ENCODE data around the gene KIF2A. TPM values are rescaled to one million over a fixed set of nuclear protein-coding genes. Genes with fewer than 3 reads are reported as not detected.

KIF2A gene
- total and polyA plus RNA-seq, 4 donors = 3.5 to 64.3 (median 20.3) TPM

GRCh38 chr5:62371409-62371808 is 65.4 kb downstream of the KIF2A start:
- no peaks in the 10 kb centered on the region for H3K27me3 ChIP-seq (ENCODE audit: control insufficient read depth in 3 of 3, insufficient read depth in 3 of 3, low read length in 2 of 3)
- H3K36me3 ChIP-seq (ENCODE audit: control insufficient read depth in 4 of 4, insufficient read depth in 4 of 4, low read length in 4 of 4) = peaks cover 2 to 24% (median 10%) of the 10 kb centered on the region in 4 donors

DNA sequence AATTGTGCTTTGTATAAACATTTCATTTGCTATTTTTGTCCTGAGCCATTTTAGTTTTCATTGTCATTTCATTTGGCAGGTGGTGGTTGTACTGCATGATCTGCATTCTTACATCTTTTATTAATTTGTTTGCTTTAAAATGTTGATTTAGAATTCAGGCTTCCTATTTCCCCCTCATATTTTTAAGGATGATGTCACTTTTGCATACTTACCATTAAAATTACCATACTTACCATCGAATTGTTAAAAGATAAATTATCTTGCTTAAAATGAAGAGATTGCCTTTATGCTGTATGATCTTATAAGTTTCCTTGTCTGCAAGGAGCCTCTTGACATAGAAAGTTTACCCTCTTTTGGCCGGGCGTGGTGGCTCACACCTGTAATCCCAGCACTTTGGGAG is 66.6 kb downstream of the KIF2A start:
- Histone ChIP-seq H3K9ac (ENCODE audit: insufficient read depth in 1 of 2, low read length in 2 of 2) (no peak overlapping the region), H3K4me3 (no peak overlapping the region), H3K9me3 (ENCODE audit: control insufficient read depth in 4 of 4, insufficient read depth in 3 of 4, low read length in 3 of 4) (no peaks in the 10 kb centered on the region), H3K4me1 (ENCODE audit: control insufficient read depth in 5 of 5, insufficient read depth in 5 of 5, low read length in 5 of 5) (no peaks in the 10 kb centered on the region), H3K36me3 (ENCODE audit: control insufficient read depth in 4 of 4, insufficient read depth in 4 of 4, low read length in 4 of 4) (peaks cover 2 to 27% (median 12%) of the 10 kb centered on the region in 4 donors), H3K27me3 (ENCODE audit: control insufficient read depth in 3 of 3, insufficient read depth in 3 of 3, low read length in 2 of 3) (no peaks in the 10 kb centered on the region), H3K27ac (ENCODE audit: low read depth in 1 of 2, low read length in 1 of 2) (no peak overlapping the region)
- WGBS, 2 donors = 97 to 99% methylated on average over 3 of the region's 3 CpGs
- ATAC-seq (ENCODE audit: insufficient read depth, low FRiP score) (no peak), DNase-seq (no peak)
- TF ChIP-seq CTCF (IDR thresholded peaks at IDR 0.05; ENCODE audit: control extremely low read depth, extremely low read depth) = no peak

More at GRCh38 chr5:62371409-62371808, 65.4 kb downstream of the KIF2A start:
- no peak for TF ChIP-seq CTCF (IDR thresholded peaks at IDR 0.05; ENCODE audit: control extremely low read depth, extremely low read depth)
- H3K4me3 ChIP-seq = no peak overlapping the region
- H3K9me3 ChIP-seq (ENCODE audit: control insufficient read depth in 4 of 4, insufficient read depth in 3 of 4, low read length in 3 of 4) = no peaks in the 10 kb centered on the region
- H3K9ac ChIP-seq (ENCODE audit: insufficient read depth in 1 of 2, low read length in 2 of 2) = no peak overlapping the region
- no peak overlapping the region for H3K27ac ChIP-seq (ENCODE audit: low read depth in 1 of 2, low read length in 1 of 2)
- no peaks in the 10 kb centered on the region for H3K4me1 ChIP-seq (ENCODE audit: control insufficient read depth in 5 of 5, insufficient read depth in 5 of 5, low read length in 5 of 5)
- DNase-seq = no peak
- ATAC-seq (ENCODE audit: insufficient read depth, low FRiP score) = no peak

- no peak for DNase-seq
- Histone ChIP-seq H3K27ac (ENCODE audit: low read depth in 1 of 2, low read length in 1 of 2) (no peak overlapping the region), H3K9ac (ENCODE audit: insufficient read depth in 1 of 2, low read length in 2 of 2) (no peak overlapping the region), H3K4me1 (ENCODE audit: control insufficient read depth in 5 of 5, insufficient read depth in 5 of 5, low read length in 5 of 5) (no peaks in the 10 kb centered on the region), H3K27me3 (ENCODE audit: control insufficient read depth in 3 of 3, insufficient read depth in 3 of 3, low read length in 2 of 3) (no peaks in the 10 kb centered on the region), H3K36me3 (ENCODE audit: control insufficient read depth in 4 of 4, insufficient read depth in 4 of 4, low read length in 4 of 4) (peaks cover 2 to 33% (median 16%) of the 10 kb centered on the region in 4 donors), H3K9me3 (ENCODE audit: control insufficient read depth in 4 of 4, insufficient read depth in 3 of 4, low read length in 3 of 4) (no peaks in the 10 kb centered on the region), H3K4me3 (no peak overlapping the region)
- no peak for TF ChIP-seq CTCF (IDR thresholded peaks at IDR 0.05; ENCODE audit: control extremely low read depth, extremely low read depth)
- 95 to 97% methylated on average over 3 of the region's 3 CpGs for WGBS, 2 donors
- ATAC-seq (ENCODE audit: insufficient read depth, low FRiP score) = no peak
Observed at GRCh38 chr5:62373382-62373781, 67.4 kb downstream of the KIF2A start.

DNA sequence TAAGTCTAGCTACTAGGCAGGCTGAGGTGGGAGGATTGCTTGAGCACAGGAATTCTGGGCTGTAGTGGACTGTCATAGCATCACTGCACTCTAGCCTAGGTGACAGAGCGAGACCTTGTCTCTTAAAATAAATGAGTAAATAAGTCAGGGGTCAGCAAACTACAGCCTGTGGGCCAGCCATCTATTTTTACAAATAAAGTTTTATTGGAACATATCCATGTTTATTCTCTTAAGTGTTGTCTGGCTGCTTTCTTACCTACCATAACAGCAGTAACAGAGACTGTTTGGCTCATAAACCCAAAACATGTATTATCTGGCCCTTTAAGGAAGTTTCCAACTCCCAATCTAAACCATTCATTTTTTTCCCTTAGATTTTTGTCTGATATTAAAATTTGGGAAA is 68.1 kb downstream of the KIF2A start:
- TF ChIP-seq CTCF (IDR thresholded peaks at IDR 0.05; ENCODE audit: control extremely low read depth, extremely low read depth) = no peak
- H3K9ac ChIP-seq (ENCODE audit: insufficient read depth in 1 of 2, low read length in 2 of 2) = no peak overlapping the region
- WGBS, 2 donors = 100% methylated on average over 1 of the region's 1 CpG
- ATAC-seq (ENCODE audit: insufficient read depth, low FRiP score) (no peak), DNase-seq (no peak)
- H3K27ac ChIP-seq (ENCODE audit: low read depth in 1 of 2, low read length in 1 of 2) = no peak overlapping the region
- no peak overlapping the region for H3K4me3 ChIP-seq
- no peaks in the 10 kb centered on the region for H3K27me3 ChIP-seq (ENCODE audit: control insufficient read depth in 3 of 3, insufficient read depth in 3 of 3, low read length in 2 of 3)
- no peaks in the 10 kb centered on the region for H3K9me3 ChIP-seq (ENCODE audit: control insufficient read depth in 4 of 4, insufficient read depth in 3 of 4, low read length in 3 of 4)
- peaks cover 3 to 35% (median 17%) of the 10 kb centered on the region in 4 donors for H3K36me3 ChIP-seq (ENCODE audit: control insufficient read depth in 4 of 4, insufficient read depth in 4 of 4, low read length in 4 of 4)
- no peaks in the 10 kb centered on the region for H3K4me1 ChIP-seq (ENCODE audit: control insufficient read depth in 5 of 5, insufficient read depth in 5 of 5, low read length in 5 of 5)
